GM21515 (cell line): ENCODE results near the gene ASL.
"Not testable (repeated sequence)": the region's sequence is repeated elsewhere in the genome, so short reads cannot be mapped to it uniquely, and the experiment has no call there.

ENCODE experiments used
- ATAC-seq: cut with Tn5 transposase; IDR thresholded peaks from one replicate; pipeline ENCODE4 v1.9.1; 2021; ENCODE audit not compliant: unreplicated experiment

The ASL gene

GRCh38 chr7:66116680-66117420 lies 41.2 kb downstream of the ASL start:
- not testable (repeated sequence) for ATAC-seq

GRCh38 chr7:66118603-66119002 lies 43.0 kb downstream of the ASL start:
- no peak for ATAC-seq

- ATAC-seq: no peak
These were observed 43.7 kb downstream of the ASL start for GRCh38 chr7:66119245-66119850.

GRCh38 chr7:66123175-66123528 lies 47.5 kb downstream of the ASL start:
- ATAC-seq: no peak

GRCh38 chr7:66124569-66124861 lies 48.9 kb downstream of the ASL start:
- ATAC-seq: not testable (repeated sequence)

- no peak for ATAC-seq
These were observed 49.6 kb downstream of the ASL start for GRCh38 chr7:66125052-66125694.

- not testable (repeated sequence) for ATAC-seq
These were observed 50.2 kb downstream of the ASL start for GRCh38 chr7:66125781-66126352.

- ATAC-seq: not testable (repeated sequence)
These were observed 51.6 kb downstream of the ASL start for GRCh38 chr7:66127172-66127571.

- ATAC-seq: no peak
These were observed 63.6 kb downstream of the ASL start for GRCh38 chr7:66138994-66139752.

- ATAC-seq: no peak
These were observed 65.3 kb downstream of the ASL start for GRCh38 chr7:66140924-66141323.

- no peak for ATAC-seq
These were observed 66.7 kb downstream of the ASL start for GRCh38 chr7:66142334-66142733.

GRCh38 chr7:66142996-66143395 lies 67.4 kb downstream of the ASL start:
- ATAC-seq: no peak
